HepG2 (cell line): ENCODE data around the gene TRANK1. TPM values are rescaled to one million over a fixed set of nuclear protein-coding genes. Genes with fewer than 3 reads are reported as not detected.

ENCODE experiments used
- AGO1 ChIP-seq: fragments of 200-400 bp; formaldehyde crosslinking; IDR thresholded peaks from 2 replicates; pipeline ENCODE4 v1.6.1; 2017; ENCODE audit warnings: mild to moderate bottlenecking, low read depth, low read length, moderate library complexity; ENCODE audit not compliant: poor library complexity, severe bottlenecking
- AHDC1 ChIP-seq: sonication (generic); formaldehyde crosslinking; IDR thresholded peaks from 2 replicates; pipeline ENCODE4 v1.5.1; 2020; ENCODE audit warnings: mild to moderate bottlenecking, missing genetic modification reagents, borderline replicate concordance
- ATM ChIP-seq: fragments of 450-650 bp; IDR thresholded peaks from 2 replicates; pipeline ENCODE4 v1.7.1; 2017; ENCODE audit warnings: mild to moderate bottlenecking, borderline replicate concordance
- CSRNP1 ChIP-seq: sonication (generic); formaldehyde crosslinking; IDR thresholded peaks from 2 replicates; pipeline ENCODE4 v1.8.1; 2023; ENCODE audit warnings: mild to moderate bottlenecking, missing genetic modification reagents
- ELF3 ChIP-seq: IDR thresholded peaks from 2 replicates; pipeline ENCODE4 v1.6.1; 2016; ENCODE audit warnings: missing genetic modification reagents, missing compliant biosample characterization
- FLYWCH1 ChIP-seq: sonication (generic); formaldehyde crosslinking; IDR thresholded peaks from 2 replicates; pipeline ENCODE4 v1.8.1; 2023; ENCODE audit warnings: mild to moderate bottlenecking, missing genetic modification reagents
- HMG20B ChIP-seq: conservative IDR thresholded peaks from 2 replicates; pipeline ENCODE4 v1.6.1; 2016; ENCODE audit warnings: missing genetic modification reagents, missing compliant biosample characterization
- KDM2A ChIP-seq: sonication (generic); formaldehyde crosslinking; IDR thresholded peaks from 2 replicates; pipeline ENCODE4 v1.4.0; 2020; ENCODE audit warnings: low read depth, missing genetic modification reagents, borderline replicate concordance
- KDM6A ChIP-seq: IDR thresholded peaks from 2 replicates; pipeline ENCODE4 v1.6.1; 2016; ENCODE audit warnings: low read depth
- MAX ChIP-seq: IDR thresholded peaks from 2 replicates; pipeline ENCODE4 v1.6.1; 2012; ENCODE audit warnings: inconsistent platforms
- MXD4 ChIP-seq: IDR thresholded peaks from 2 replicates; pipeline ENCODE4 v1.6.1; 2016; ENCODE audit warnings: mild to moderate bottlenecking, missing biosample characterization, missing genetic modification reagents
- MXI1 ChIP-seq: IDR thresholded peaks from 3 replicates; pipeline ENCODE4 v1.6.1; 2012; ENCODE audit warnings: low read depth, low read length, inconsistent platforms, borderline replicate concordance
- NFRKB ChIP-seq: fragments of 450-650 bp; IDR thresholded peaks from 2 replicates; pipeline ENCODE4 v1.6.1; 2017
- SMAD3 ChIP-seq: sonication (generic); formaldehyde crosslinking; IDR thresholded peaks from 2 replicates; pipeline ENCODE4 v1.4.0; 2020; ENCODE audit warnings: missing genetic modification reagents
- SOX13 ChIP-seq, 3 experiments: fragments of 450-650 bp in 1 of 3; sonication (generic) in 1 of 3; formaldehyde crosslinking in 1 of 3; IDR thresholded peaks in 2 of 3; conservative IDR thresholded peaks in 1 of 3; 2 replicates each; pipeline versions ENCODE4 v1.5.0 to v1.6.1; 2016 to 2020; ENCODE audit warnings: antibody characterized with exemption in 1 of 3, mild to moderate bottlenecking in 1 of 3, missing compliant biosample characterization in 1 of 3, missing genetic modification reagents in 1 of 3, moderate library complexity in 1 of 3
- U2AF1 ChIP-seq: fragments of 200-400 bp; formaldehyde crosslinking; optimal IDR thresholded peaks from 2 replicates; pipeline ENCODE3; 2017; ENCODE audit warnings: mild to moderate bottlenecking, low read depth, low read length
- XRCC5 ChIP-seq: fragments of 200-400 bp; formaldehyde crosslinking; optimal IDR thresholded peaks from 2 replicates; pipeline ENCODE3; 2017; ENCODE audit warnings: mild to moderate bottlenecking, low read length
- YEATS4 ChIP-seq: sonication (generic); formaldehyde crosslinking; IDR thresholded peaks from 2 replicates; pipeline ENCODE4 v1.4.0; 2020; ENCODE audit warnings: missing genetic modification reagents, borderline replicate concordance
- ZBTB33 ChIP-seq: sonication (generic); formaldehyde crosslinking; IDR thresholded peaks from 2 replicates; pipeline ENCODE4 v1.4.0; 2020; ENCODE audit warnings: missing genetic modification reagents
- ZFP1 ChIP-seq: IDR thresholded peaks from 2 replicates; pipeline ENCODE4 v1.6.1; 2016
- ZFP90 ChIP-seq: sonication (generic); formaldehyde crosslinking; IDR thresholded peaks from 2 replicates; pipeline ENCODE4 v1.8.0; 2022; ENCODE audit warnings: missing genetic modification reagents, mild to moderate bottlenecking, inconsistent platforms, borderline replicate concordance
- ZNF329 ChIP-seq: sonication (generic); formaldehyde crosslinking; IDR thresholded peaks from 2 replicates; pipeline ENCODE4 v1.9.0; 2021; ENCODE audit warnings: low read depth, mild to moderate bottlenecking, missing genetic modification reagents
- ZNF367 ChIP-seq: sonication (generic); formaldehyde crosslinking; IDR thresholded peaks from 2 replicates; pipeline ENCODE4 v1.4.0; 2020; ENCODE audit warnings: missing genetic modification reagents, borderline replicate concordance
- polyA plus RNA-seq, 8 experiments: library from polyadenylated mRNA; depleted of rRNA in 3 of 8; stranded (reverse) in 7 of 8; unstranded in 1 of 8; fragments of >200 nt; fragmentation: Illumina TruSeq in 4 of 8; extraction: Trizol in 4 of 8; gene quantifications; 2 replicates each; pipeline versions ENCODE4 v1.2.1 to v1.2.3, GENCODE V29; 2011 to 2016; ENCODE audit warnings: low read depth in 4 of 8, missing spikeins in 1 of 8, mixed read lengths in 1 of 8; ENCODE audit not compliant: insufficient read depth in 1 of 8
- total RNA-seq, 5 experiments: library from RNA; depleted of rRNA; stranded (reverse); fragments of >200 nt; fragmentation: Illumina TruSeq; extraction: Trizol; gene quantifications; 2 replicates each; pipeline ENCODE4 v1.2.3, GENCODE V29; 2016; ENCODE audit warnings: low read depth in 1 of 5

Gene TRANK1
- total and polyA plus RNA-seq, 2 of the 13 experiments (the other 11 are each of a cell fraction or from before 2014, with no cell fraction given), result 0.13 to 0.32 TPM

- TF ChIP-seq AHDC1 (CRISPR knock-in tag) (peak; percentile 17; the same call in 1 of the 2 replicates), ZNF329 (CRISPR knock-in tag) (no peak), SOX13 (IDR thresholded peaks at IDR 0.05) (peak; percentile 65; the same call in 1 of the 2 replicates), SOX13 (CRISPR knock-in tag; conservative IDR thresholded peaks at IDR 0.05 in 1 of 2, IDR thresholded peaks at IDR 0.05 in 1 of 2) (peak in 1 of 2 experiments; percentile 79; a peak in 2 of 4 replicates), ZNF367 (CRISPR knock-in tag) (no peak), KDM2A (CRISPR knock-in tag) (no peak), FLYWCH1 (CRISPR knock-in tag) (no peak), MXD4 (CRISPR knock-in tag) (no peak), ZBTB33 (CRISPR knock-in tag) (no peak), NFRKB (no peak), U2AF1 (no peak), MAX (no peak), CSRNP1 (CRISPR knock-in tag) (no peak), SMAD3 (CRISPR knock-in tag) (no peak), AGO1 (no peak), KDM6A (CRISPR knock-in tag) (no peak), ELF3 (CRISPR knock-in tag) (no peak), ZFP90 (CRISPR knock-in tag) (no peak), HMG20B (CRISPR knock-in tag) (no peak), XRCC5 (no peak), YEATS4 (CRISPR knock-in tag) (no peak), ZFP1 (CRISPR knock-in tag) (no peak), ATM (no peak), MXI1 (no peak)
Observed at GRCh38 chr3:36972163-36972562, 27.3 kb upstream of the TRANK1 start (continued).
